Neural progenitor cell (in vitro differentiated cells): ENCODE data around the gene UVSSA.

Experiments
- EZH2 ChIP-seq: fragments of 200-600 bp; sonication (generic); IDR thresholded peaks from 2 replicates; pipeline ENCODE4 v1.6.1; 2017; ENCODE audit warnings: antibody characterized with exemption, mild to moderate bottlenecking, moderate library complexity
- EZH2phosphoT487 ChIP-seq: fragments of 200-600 bp; sonication (generic); IDR thresholded peaks from 2 replicates; pipeline ENCODE4 v1.6.1; 2017; ENCODE audit warnings: antibody characterized with exemption
- TF ChIP-seq, protein P1 (sequence below): fragments of 200-600 bp; sonication (generic); IDR thresholded peaks from 2 replicates; pipeline ENCODE4 v1.5.1; 2017; ENCODE audit warnings: antibody characterized with exemption, mild to moderate bottlenecking

- TF ChIP-seq, protein P1, sequence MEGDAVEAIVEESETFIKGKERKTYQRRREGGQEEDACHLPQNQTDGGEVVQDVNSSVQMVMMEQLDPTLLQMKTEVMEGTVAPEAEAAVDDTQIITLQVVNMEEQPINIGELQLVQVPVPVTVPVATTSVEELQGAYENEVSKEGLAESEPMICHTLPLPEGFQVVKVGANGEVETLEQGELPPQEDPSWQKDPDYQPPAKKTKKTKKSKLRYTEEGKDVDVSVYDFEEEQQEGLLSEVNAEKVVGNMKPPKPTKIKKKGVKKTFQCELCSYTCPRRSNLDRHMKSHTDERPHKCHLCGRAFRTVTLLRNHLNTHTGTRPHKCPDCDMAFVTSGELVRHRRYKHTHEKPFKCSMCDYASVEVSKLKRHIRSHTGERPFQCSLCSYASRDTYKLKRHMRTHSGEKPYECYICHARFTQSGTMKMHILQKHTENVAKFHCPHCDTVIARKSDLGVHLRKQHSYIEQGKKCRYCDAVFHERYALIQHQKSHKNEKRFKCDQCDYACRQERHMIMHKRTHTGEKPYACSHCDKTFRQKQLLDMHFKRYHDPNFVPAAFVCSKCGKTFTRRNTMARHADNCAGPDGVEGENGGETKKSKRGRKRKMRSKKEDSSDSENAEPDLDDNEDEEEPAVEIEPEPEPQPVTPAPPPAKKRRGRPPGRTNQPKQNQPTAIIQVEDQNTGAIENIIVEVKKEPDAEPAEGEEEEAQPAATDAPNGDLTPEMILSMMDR, result no peak
- no peak for TF ChIP-seq EZH2
- no peak for TF ChIP-seq EZH2phosphoT487
Measured at GRCh38 chr4:1418494-1419285, 71.7 kb downstream of the UVSSA start.
